ENCODE measurements around the gene CDKAL1. TPM values are rescaled to one million over a fixed set of nuclear protein-coding genes. Genes with fewer than 3 reads are reported as not detected.

CDKAL1 gene
- total RNA-seq, 2 donors from 2014 or later, result 12.1 to 19.0 TPM

DNA sequence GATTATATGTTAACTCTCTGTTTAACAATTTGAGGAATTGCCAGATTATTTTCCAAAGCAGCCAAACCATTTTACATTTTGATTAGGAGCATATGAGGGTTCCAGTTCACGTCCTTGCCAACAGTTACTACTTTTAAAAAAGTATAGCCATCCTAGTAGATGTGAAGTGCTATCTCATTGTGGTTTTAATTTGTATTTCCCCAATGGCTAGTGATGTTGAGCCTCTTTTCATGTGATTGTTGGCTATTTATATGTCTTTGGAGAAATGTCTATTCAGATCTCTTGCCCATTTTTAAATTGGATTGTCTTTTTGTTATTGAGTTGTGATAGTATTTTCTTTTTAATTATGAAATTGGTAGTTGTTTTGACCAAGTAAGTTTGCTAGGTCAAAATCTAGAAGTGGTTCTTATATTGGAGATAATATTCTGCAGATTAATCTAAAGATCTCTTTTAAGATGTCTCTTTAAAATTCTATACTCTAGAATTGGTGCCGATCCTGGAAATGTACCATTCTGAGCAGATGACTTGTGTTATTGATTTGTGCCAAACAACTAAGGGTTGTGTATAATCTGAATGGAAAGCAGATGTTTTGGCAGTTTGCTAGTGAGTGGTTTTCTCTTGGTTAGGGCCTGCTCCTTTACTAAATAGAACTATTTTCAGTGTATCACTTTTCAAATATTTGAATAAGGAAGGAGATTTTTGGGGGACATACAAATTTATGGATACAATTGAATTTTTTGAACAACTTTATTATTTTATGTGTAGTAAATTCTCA is 99.5 kb downstream of the CDKAL1 start:
- Histone ChIP-seq H3K27ac (no peak overlapping the region), H3K27me3 (replicated peaks; ENCODE audit: insufficient read depth) (no peaks in the 10 kb centered on the region), H3K36me3 (no peaks in the 10 kb centered on the region), H3K9me3 (no peaks in the 10 kb centered on the region), H3K4me3 (no peak overlapping the region), H3K4me1 (replicated peaks) (no peaks in the 10 kb centered on the region)
- intact Hi-C loops (cut with DNase I), result no loop called here
- TF ChIP-seq POLR2A (IDR thresholded peaks at IDR 0.05) (no peak), POLR2AphosphoS5 (IDR thresholded peaks at IDR 0.05) (no peak), CTCF (IDR thresholded peaks at IDR 0.05) (no peak)
- DNase-seq (ENCODE audit: low spot score), result no peak
- WGBS, result 70% methylated on average over 2 of the region's 2 CpGs

- no peak overlapping the region for H3K27ac ChIP-seq
- H3K27me3 ChIP-seq (replicated peaks; ENCODE audit: insufficient read depth), result no peaks in the 10 kb centered on the region
- no peaks in the 10 kb centered on the region for H3K36me3 ChIP-seq
- no peaks in the 10 kb centered on the region for H3K4me1 ChIP-seq (replicated peaks)
- intact Hi-C loops (cut with DNase I), result no loop called here
- no peak overlapping the region for H3K4me3 ChIP-seq
- H3K9me3 ChIP-seq, result no peaks in the 10 kb centered on the region
- DNase-seq (ENCODE audit: low spot score), result no peak
- TF ChIP-seq CTCF (IDR thresholded peaks at IDR 0.05) (no peak), POLR2AphosphoS5 (IDR thresholded peaks at IDR 0.05) (no peak)
- 80% methylated on average over 4 of the region's 4 CpGs for WGBS
Measured at GRCh38 chr6:20639161-20639560, 104.9 kb downstream of the CDKAL1 start.

DNA sequence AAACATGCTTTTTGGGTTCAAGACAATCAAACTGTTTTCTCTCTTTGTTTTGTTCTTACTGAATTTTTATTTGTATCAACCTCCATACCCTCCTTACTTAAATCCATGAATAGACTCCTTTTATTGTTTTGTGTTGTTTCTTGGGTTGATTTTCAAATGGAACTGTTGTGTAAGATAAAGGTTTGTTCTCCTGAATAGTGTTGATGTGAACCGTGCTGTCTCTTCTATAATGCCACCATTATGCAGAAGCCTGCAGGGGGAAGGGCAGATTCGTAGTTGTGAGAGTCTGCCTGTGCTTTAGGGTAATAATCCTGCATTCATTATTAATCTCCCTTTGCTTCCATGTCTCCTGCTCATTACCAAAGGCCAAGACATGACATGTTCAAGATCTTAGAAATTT is 105.9 kb downstream of the CDKAL1 start:
- no peaks in the 10 kb centered on the region for H3K9me3 ChIP-seq
- WGBS, result 88% methylated on average over 2 of the region's 2 CpGs
- no peak for TF ChIP-seq POLR2AphosphoS5 (IDR thresholded peaks at IDR 0.05)
- no peak for TF ChIP-seq CTCF (IDR thresholded peaks at IDR 0.05)
- TF ChIP-seq POLR2A (IDR thresholded peaks at IDR 0.05), result no peak
- H3K27ac ChIP-seq, result no peak overlapping the region
- DNase-seq (ENCODE audit: low spot score), result no peak
- H3K27me3 ChIP-seq (replicated peaks; ENCODE audit: insufficient read depth), result no peaks in the 10 kb centered on the region
- intact Hi-C loops (cut with DNase I), result no loop called here
- no peaks in the 10 kb centered on the region for H3K4me1 ChIP-seq (replicated peaks)
- no peak overlapping the region for H3K4me3 ChIP-seq
- H3K36me3 ChIP-seq, result no peaks in the 10 kb centered on the region

- TF ChIP-seq CTCF (IDR thresholded peaks at IDR 0.05) (no peak), POLR2A (IDR thresholded peaks at IDR 0.05) (no peak), POLR2AphosphoS5 (IDR thresholded peaks at IDR 0.05) (no peak)
- Histone ChIP-seq H3K27me3 (replicated peaks; ENCODE audit: insufficient read depth) (no peaks in the 10 kb centered on the region), H3K9me3 (no peaks in the 10 kb centered on the region), H3K4me1 (replicated peaks) (no peaks in the 10 kb centered on the region), H3K4me3 (no peak overlapping the region), H3K27ac (no peak overlapping the region), H3K36me3 (no peaks in the 10 kb centered on the region)
- WGBS, result 90% methylated on average over 4 of the region's 4 CpGs
- intact Hi-C loops (cut with DNase I), result no loop called here
- no peak for DNase-seq (ENCODE audit: low spot score)
Measured at GRCh38 chr6:20642441-20642840, 108.2 kb downstream of the CDKAL1 start.

Measured in prostate gland (tissue), 2 donors.